ENCODE measurements around the gene DDAH2. TPM values are rescaled to one million over a fixed set of nuclear protein-coding genes. Genes with fewer than 3 reads are reported as not detected.
A peak's percentile ranks its signal among the peaks of the same experiment; 100 is the strongest.

DDAH2 gene
- total and polyA plus RNA-seq, 10 of the 15 experiments (the other 5 are each of a cell fraction or from before 2014, with no cell fraction given) = 0.35 to 9.9 (median 6.2) TPM

DNA sequence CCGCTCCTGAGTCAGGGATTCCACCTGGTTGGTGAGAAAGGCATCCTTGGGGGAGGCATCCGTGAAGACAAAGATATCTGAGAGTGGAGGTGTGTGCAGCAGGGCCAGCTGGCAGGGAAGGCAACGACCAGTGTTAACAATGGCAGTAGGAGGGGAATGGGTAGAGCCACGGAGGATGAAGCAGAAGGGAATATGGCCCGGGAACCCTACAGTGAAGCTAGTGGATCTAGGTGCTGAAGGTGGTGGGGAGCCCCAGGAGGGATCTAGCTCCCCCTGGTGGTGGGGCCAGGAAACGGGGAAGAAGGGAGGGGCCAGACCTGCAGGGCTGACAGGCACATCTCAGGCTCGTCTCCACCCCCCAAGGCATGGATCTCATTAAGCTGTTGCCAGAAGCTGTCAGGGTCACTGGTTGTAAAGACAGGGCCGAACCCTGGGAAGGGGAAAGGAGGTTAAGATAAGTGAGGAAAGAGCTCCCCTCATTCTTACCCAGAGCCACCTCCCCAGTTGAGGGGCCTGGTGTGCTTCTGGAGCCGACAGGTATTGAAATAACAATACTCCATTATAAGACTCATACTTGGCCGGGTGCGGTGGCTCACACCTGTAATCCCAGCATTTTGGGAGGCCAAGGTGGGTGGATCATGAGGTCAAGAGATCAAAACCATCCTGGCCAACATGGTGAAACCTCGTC lies 40.7 kb upstream of the DDAH2 start (continued):
- TF ChIP-seq, protein P1, sequence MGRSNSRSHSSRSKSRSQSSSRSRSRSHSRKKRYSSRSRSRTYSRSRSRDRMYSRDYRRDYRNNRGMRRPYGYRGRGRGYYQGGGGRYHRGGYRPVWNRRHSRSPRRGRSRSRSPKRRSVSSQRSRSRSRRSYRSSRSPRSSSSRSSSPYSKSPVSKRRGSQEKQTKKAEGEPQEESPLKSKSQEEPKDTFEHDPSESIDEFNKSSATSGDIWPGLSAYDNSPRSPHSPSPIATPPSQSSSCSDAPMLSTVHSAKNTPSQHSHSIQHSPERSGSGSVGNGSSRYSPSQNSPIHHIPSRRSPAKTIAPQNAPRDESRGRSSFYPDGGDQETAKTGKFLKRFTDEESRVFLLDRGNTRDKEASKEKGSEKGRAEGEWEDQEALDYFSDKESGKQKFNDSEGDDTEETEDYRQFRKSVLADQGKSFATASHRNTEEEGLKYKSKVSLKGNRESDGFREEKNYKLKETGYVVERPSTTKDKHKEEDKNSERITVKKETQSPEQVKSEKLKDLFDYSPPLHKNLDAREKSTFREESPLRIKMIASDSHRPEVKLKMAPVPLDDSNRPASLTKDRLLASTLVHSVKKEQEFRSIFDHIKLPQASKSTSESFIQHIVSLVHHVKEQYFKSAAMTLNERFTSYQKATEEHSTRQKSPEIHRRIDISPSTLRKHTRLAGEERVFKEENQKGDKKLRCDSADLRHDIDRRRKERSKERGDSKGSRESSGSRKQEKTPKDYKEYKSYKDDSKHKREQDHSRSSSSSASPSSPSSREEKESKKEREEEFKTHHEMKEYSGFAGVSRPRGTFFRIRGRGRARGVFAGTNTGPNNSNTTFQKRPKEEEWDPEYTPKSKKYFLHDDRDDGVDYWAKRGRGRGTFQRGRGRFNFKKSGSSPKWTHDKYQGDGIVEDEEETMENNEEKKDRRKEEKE (IDR thresholded peaks at IDR 0.05) = no peak
- TF ChIP-seq ETV6 (conservative IDR thresholded peaks at IDR 0.05 in 1 of 2, IDR thresholded peaks at IDR 0.05 in 1 of 2; ENCODE audit: borderline replicate concordance in 1 of 2, low read depth in 1 of 2) (no peak), YY1 (IDR thresholded peaks at IDR 0.05; ENCODE audit: low read depth, low read length) (peak; percentile 67; the same call in 1 of the 2 replicates), RAD51 (IDR thresholded peaks at IDR 0.05) (no peak)

DNA sequence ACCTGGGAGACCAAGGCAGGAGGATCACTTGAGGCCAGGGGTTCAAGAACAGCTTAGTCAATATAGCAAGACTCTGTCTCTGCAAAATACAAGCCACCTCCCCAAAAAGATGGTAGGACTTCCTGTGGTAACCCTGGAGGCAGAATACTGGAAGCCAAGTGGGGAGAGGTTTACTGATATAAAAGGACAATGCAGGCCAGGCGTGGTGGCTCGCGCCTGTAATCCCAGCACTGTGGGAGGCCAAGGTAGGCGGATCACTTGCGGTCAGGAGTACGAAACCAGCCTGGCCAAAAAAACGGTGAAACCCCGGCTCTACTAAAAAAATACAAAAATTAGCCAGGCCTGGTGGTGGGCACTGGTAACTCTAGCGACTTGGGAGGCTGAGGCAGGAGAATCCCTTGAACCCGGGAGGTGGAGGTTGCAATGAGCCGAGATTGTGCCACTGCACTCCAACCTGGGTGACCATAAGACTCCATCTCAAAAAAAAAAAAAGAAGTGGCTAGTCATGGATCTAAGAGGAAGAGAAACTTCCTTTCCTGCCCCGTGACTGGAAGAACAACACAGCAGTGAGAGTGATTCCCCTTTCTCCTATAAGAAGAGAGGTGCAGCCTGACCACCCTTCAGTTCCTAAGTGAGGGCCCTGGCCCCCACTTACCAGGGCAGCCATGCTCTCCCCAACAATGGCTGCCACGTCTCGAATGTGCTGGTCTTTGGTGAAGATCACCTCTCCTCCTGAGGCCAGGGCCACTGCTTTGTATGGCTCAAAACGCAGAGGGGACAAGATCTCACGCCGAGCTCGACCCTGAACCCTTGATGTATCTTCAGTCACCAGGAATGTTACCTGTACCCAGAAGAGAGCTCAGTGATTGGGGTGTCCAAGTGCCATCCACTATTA lies 39.5 kb upstream of the DDAH2 start:
- ChIA-PET POLR2A (interaction anchor here (0.5 to 3.0 kb wide), 4 partner anchors 31 to 64 kb away, joined by 3 to 27 read pairs (median 5); partner anchors contain the start of genes CLIC1, HSPA1B and MSH5), RAD21 (ENCODE audit: unreplicated experiment) (interaction anchor here (0.7 to 3.6 kb wide), 9 partner anchors 29 to 146 kb away, joined by 4 to 44 read pairs (median 5); partner anchors contain the start of genes ABHD16A, DDAH2, GPANK1 and MSH5), CTCF (interaction anchor here (0.7 to 9.2 kb wide), 18 partner anchors 10 to 192 kb away, joined by 3 to 208 read pairs (median 10); partner anchors contain the start of genes CLIC1, DDAH2, HSPA1A and HSPA1L), SMC1A (ENCODE audit: uncharacterized antibody, unreplicated experiment) (interaction anchor here (1.0 to 4.8 kb wide), 11 partner anchors 19 to 130 kb away, joined by 3 to 42 read pairs (median 4); partner anchors contain the start of genes CLIC1, DDAH2, LY6G5C and MSH5)
- Histone ChIP-seq H3K9me3 (replicated peaks; ENCODE audit: control insufficient read depth, insufficient read depth, low read length) (no peaks in the 10 kb centered on the region), H4K20me1 (ENCODE audit: control insufficient read depth, insufficient read depth) (no peaks in the 10 kb centered on the region), H3K36me3 (ENCODE audit: control insufficient read depth in 2 of 2, insufficient read depth in 2 of 2, low read length in 1 of 2) (no peaks in the 10 kb centered on the region), H3K4me3 (no peak overlapping the region), H3K9ac (ENCODE audit: control insufficient read depth, insufficient read depth, low read length) (no peak overlapping the region), H2AFZ (ENCODE audit: control insufficient read depth, low read depth, low read length) (no peak overlapping the region), H3K4me1 (ENCODE audit: control insufficient read depth, insufficient read depth, low read length) (no peaks in the 10 kb centered on the region), H3K27me3 (replicated peaks in 1 of 2; ENCODE audit: control insufficient read depth in 2 of 2, insufficient read depth in 2 of 2, low read length in 1 of 2) (no peaks in the 10 kb centered on the region), H3K27ac (ENCODE audit: control insufficient read depth, insufficient read depth) (no peak overlapping the region), H3K4me2 (ENCODE audit: control insufficient read depth, insufficient read depth) (no peak overlapping the region), H3K79me2 (ENCODE audit: control insufficient read depth, insufficient read depth, low read length) (no peaks in the 10 kb centered on the region)
- in situ Hi-C loops (cut with MboI) = no loop called here
- FAIRE-seq (no peak), DNase-seq (ENCODE audit: low read depth, low spot score) (no peak), ATAC-seq (no peak)
- no TSS peak for BruUV-seq (replicated peaks)
- intact Hi-C loops (cut with micrococcal nuclease; ENCODE audit: unreplicated experiment) = loop anchor here (1.0 to 2.0 kb wide), 2 partner anchors 40 to 88 kb away; partner anchors contain the start of gene DDAH2
- 91% methylated on average over 18 of the region's 18 CpGs for WGBS (ENCODE audit: insufficient coverage, insufficient replicate concordance, low lambda C conversion rate, missing lambda C conversion rate)
- no peak for TF ChIP-seq IRF4 (IDR thresholded peaks at IDR 0.05; ENCODE audit: low read depth, low read length)
- TF ChIP-seq BHLHE40 (IDR thresholded peaks at IDR 0.05; ENCODE audit: borderline replicate concordance in 1 of 2, low read depth in 2 of 2, low read length in 1 of 2) = no peak
- TF ChIP-seq HDGF (IDR thresholded peaks at IDR 0.05) = no peak
- no peak for TF ChIP-seq CREM (IDR thresholded peaks at IDR 0.05; ENCODE audit: low read depth)
- no peak for TF ChIP-seq BCL11A (IDR thresholded peaks at IDR 0.05; ENCODE audit: low read depth, low read length)
- no peak for TF ChIP-seq YY1 (IDR thresholded peaks at IDR 0.05; ENCODE audit: low read depth, low read length)
- TF ChIP-seq EED (IDR thresholded peaks at IDR 0.05; ENCODE audit: low read depth) = no peak
- no peak for TF ChIP-seq NR2C2 (IDR thresholded peaks at IDR 0.05; ENCODE audit: borderline replicate concordance, control insufficient read depth, insufficient read length, low read depth)
- no peak for TF ChIP-seq POLR2AphosphoS5 (IDR thresholded peaks at IDR 0.05; ENCODE audit: low read length)
- TF ChIP-seq HDAC2 (IDR thresholded peaks at IDR 0.05) = no peak
- TF ChIP-seq CBFB (IDR thresholded peaks at IDR 0.05; ENCODE audit: low read depth) = no peak
